ENCODE measurements around the gene MTAP. TPM values are rescaled to one million over a fixed set of nuclear protein-coding genes. Genes with fewer than 3 reads are reported as not detected.
A peak's percentile ranks its signal among the peaks of the same experiment; 100 is the strongest.

The MTAP gene
- total RNA-seq, 1 experiment from 2014 or later: 34.7 TPM

DNA sequence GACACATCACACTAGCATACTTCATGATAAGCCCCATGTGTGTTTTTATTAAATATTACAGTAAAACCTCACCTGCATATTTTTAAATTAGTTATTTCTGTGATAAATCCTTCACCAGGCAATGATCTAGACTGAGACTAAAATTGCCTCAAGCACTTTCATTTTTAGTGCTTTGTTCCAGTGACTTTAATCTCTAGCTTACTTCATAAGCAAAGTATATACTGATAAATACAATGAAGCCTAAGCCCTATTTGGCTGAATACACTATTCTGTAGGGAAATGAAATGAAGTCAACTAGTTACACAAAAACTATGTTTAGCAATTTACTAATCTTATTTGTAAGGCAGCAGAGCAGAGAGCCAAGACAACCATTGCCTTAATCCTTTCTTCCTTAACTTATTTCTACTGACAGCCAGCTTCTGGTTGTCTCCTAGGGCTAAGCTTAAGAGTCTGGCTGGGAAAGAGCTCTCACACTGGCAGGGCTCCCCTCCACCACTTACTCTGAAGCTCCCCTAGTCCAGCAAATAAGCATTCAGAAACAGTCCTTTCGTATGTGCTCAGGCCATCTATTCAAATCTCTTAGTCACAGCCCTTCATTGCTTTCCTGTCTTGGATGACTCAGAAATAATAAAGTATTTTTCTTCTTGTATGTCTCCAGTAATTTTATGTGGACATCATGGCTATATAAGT is 31.4 kb upstream of the MTAP start:
- TF ChIP-seq EZH2 (IDR thresholded peaks at IDR 0.05; ENCODE audit: low read length, unreplicated experiment): no peak
- no peak for TF ChIP-seq CTCF (conservative IDR thresholded peaks at IDR 0.05; ENCODE audit: low read depth, low read length)
- TF ChIP-seq EZH2phosphoT487 (IDR thresholded peaks at IDR 0.05; ENCODE audit: borderline replicate concordance, low read length): no peak
- Histone ChIP-seq H3K9ac (ENCODE audit: low read length) (peak overlapping the region; percentile 29; the same call in 1 of the 2 replicates), H3K27ac (ENCODE audit: low read length) (peak overlapping the region; percentile 78), H3K9me2 (replicated peaks; ENCODE audit: low read length) (no peaks in the 10 kb centered on the region), H3F3A (ENCODE audit: low read length, unreplicated experiment) (no peaks in the 10 kb centered on the region), H3K4me1 (ENCODE audit: insufficient read depth, low read length) (peaks cover 17% of the 10 kb centered on the region), H3K9me3 (ENCODE audit: low read length) (no peaks in the 10 kb centered on the region), H3K4me3 (ENCODE audit: low read length) (peak overlapping the region; percentile 34), H3K36me3 (ENCODE audit: low read depth, low read length) (no peaks in the 10 kb centered on the region), H4K20me1 (ENCODE audit: low read length) (no peaks in the 10 kb centered on the region), H3K79me2 (ENCODE audit: low read length) (no peaks in the 10 kb centered on the region), H3K27me3 (ENCODE audit: low read length) (no peaks in the 10 kb centered on the region), H3K4me2 (ENCODE audit: low read length) (peak overlapping the region; percentile 63), H2AFZ (ENCODE audit: low read length) (peak overlapping the region; percentile 54)
- intact Hi-C loops (cut with micrococcal nuclease): no loop called here
- ChIA-PET POLR2A (ENCODE audit: unreplicated experiment) (interaction anchor here (0.6 kb wide), 1 partner anchor 193 kb away, joined by 6 read pairs; no protein-coding TSS in a partner anchor), CTCF (no interaction called here)
- ATAC-seq (peak; percentile 99), DNase-seq (peak; percentile 77)
- BruUV-seq (replicated peaks): TSS peak; percentile 83

DNA sequence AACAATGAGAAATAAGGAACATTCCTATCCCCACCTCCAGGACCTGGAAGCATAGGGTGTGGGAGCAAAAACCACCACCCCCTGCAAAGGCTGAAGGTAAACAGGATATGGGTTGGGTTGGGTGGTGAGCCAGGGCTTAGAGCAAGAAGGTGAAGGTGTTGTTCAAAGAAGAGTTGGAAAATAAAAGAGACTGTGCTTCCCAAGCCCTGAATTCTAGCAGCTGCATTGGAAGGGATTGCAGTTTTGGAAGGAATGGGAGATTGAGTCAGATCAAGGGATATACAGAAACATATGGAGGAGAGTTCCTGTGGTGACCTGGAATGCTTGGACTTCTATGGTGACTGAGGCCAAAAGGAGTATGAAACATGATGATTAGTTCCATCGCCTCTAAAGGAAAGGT is 24.7 kb upstream of the MTAP start:
- ChIA-PET CTCF (no interaction called here), POLR2A (ENCODE audit: unreplicated experiment) (interaction anchor here (0.6 kb wide), 2 partner anchors 71 to 230 kb away, joined by 5 read pairs; no protein-coding TSS in a partner anchor)
- H4K20me1 ChIP-seq (ENCODE audit: low read length): no peaks in the 10 kb centered on the region
- H3K27ac ChIP-seq (ENCODE audit: low read length): peak overlapping the region; percentile 45
- H2AFZ ChIP-seq (ENCODE audit: low read length): no peak overlapping the region
- intact Hi-C loops (cut with micrococcal nuclease): no loop called here
- H3K27me3 ChIP-seq (ENCODE audit: low read length): no peaks in the 10 kb centered on the region
- peak; percentile 65 for DNase-seq
- H3K9ac ChIP-seq (ENCODE audit: low read length): no peak overlapping the region
- no peaks in the 10 kb centered on the region for H3K36me3 ChIP-seq (ENCODE audit: low read depth, low read length)
- H3K79me2 ChIP-seq (ENCODE audit: low read length): no peaks in the 10 kb centered on the region
- H3K4me1 ChIP-seq (ENCODE audit: insufficient read depth, low read length): peaks cover 33% of the 10 kb centered on the region
- peak; percentile 84 for ATAC-seq
- no peaks in the 10 kb centered on the region for H3F3A ChIP-seq (ENCODE audit: low read length, unreplicated experiment)
- H3K4me2 ChIP-seq (ENCODE audit: low read length): peak overlapping the region; percentile 60
- H3K4me3 ChIP-seq (ENCODE audit: low read length): no peak overlapping the region
- BruUV-seq (replicated peaks): no TSS peak
- no peaks in the 10 kb centered on the region for H3K9me3 ChIP-seq (ENCODE audit: low read length)
- TF ChIP-seq EZH2phosphoT487 (IDR thresholded peaks at IDR 0.05; ENCODE audit: borderline replicate concordance, low read length): no peak
- no peak for TF ChIP-seq EZH2 (IDR thresholded peaks at IDR 0.05; ENCODE audit: low read length, unreplicated experiment)
- TF ChIP-seq CTCF (conservative IDR thresholded peaks at IDR 0.05; ENCODE audit: low read depth, low read length): no peak
- H3K9me2 ChIP-seq (replicated peaks; ENCODE audit: low read length): no peaks in the 10 kb centered on the region

- H3F3A ChIP-seq (ENCODE audit: low read length, unreplicated experiment): no peaks in the 10 kb centered on the region
- H4K20me1 ChIP-seq (ENCODE audit: low read length): no peaks in the 10 kb centered on the region
- no peaks in the 10 kb centered on the region for H3K27me3 ChIP-seq (ENCODE audit: low read length)
- no peak overlapping the region for H2AFZ ChIP-seq (ENCODE audit: low read length)
- H3K9me3 ChIP-seq (ENCODE audit: low read length): no peaks in the 10 kb centered on the region
- no peaks in the 10 kb centered on the region for H3K9me2 ChIP-seq (replicated peaks; ENCODE audit: low read length)
- H3K4me3 ChIP-seq (ENCODE audit: low read length): no peak overlapping the region; the same call in 1 of the 2 replicates
- peaks cover 33% of the 10 kb centered on the region for H3K4me1 ChIP-seq (ENCODE audit: insufficient read depth, low read length)
- POLR2A ChIA-PET (ENCODE audit: unreplicated experiment): interaction anchor here (0.6 kb wide), 1 partner anchor 71 kb away, joined by 5 read pairs; no protein-coding TSS in a partner anchor
- H3K9ac ChIP-seq (ENCODE audit: low read length): no peak overlapping the region
- H3K36me3 ChIP-seq (ENCODE audit: low read depth, low read length): no peaks in the 10 kb centered on the region
- TF ChIP-seq EZH2phosphoT487 (IDR thresholded peaks at IDR 0.05; ENCODE audit: borderline replicate concordance, low read length) (no peak), EZH2 (IDR thresholded peaks at IDR 0.05; ENCODE audit: low read length, unreplicated experiment) (no peak), CTCF (conservative IDR thresholded peaks at IDR 0.05; ENCODE audit: low read depth, low read length) (no peak)
- intact Hi-C loops (cut with micrococcal nuclease): no loop called here
- H3K27ac ChIP-seq (ENCODE audit: low read length): peak overlapping the region; percentile 45
- peak overlapping the region; percentile 60 for H3K4me2 ChIP-seq (ENCODE audit: low read length)
- BruUV-seq (replicated peaks): no TSS peak
- DNase-seq (peak; percentile 61), ATAC-seq (peak; percentile 45)
- no peaks in the 10 kb centered on the region for H3K79me2 ChIP-seq (ENCODE audit: low read length)
- CTCF ChIA-PET: interaction anchor here (0.6 kb wide), 1 partner anchor 10 kb away, joined by 3 read pairs; no protein-coding TSS in a partner anchor
Observed at GRCh38 chr9:21778304-21778703, 24.1 kb upstream of the MTAP start.

All from PC-3 (cell line).